K562 treated with DMSO at 1 percent for 48 hours (cell line): Measurements from ENCODE around the gene CD7. TPM values are rescaled to one million over a fixed set of nuclear protein-coding genes. Genes with fewer than 3 reads are reported as not detected.

Source experiments
- total RNA-seq: library from RNA; unstranded; fragments of 300-600 nt; gene quantifications from 2 replicates; pipeline ENCODE4 v1.2.3, GENCODE V29; 2022; ENCODE audit warnings: low replicate concordance; ENCODE audit errors: extremely low read depth

The CD7 gene
- not detected in 2 replicates for total RNA-seq

GRCh38 chr17:82317394-82318168, at the start of gene CD7:
Gene CD7 (minus strand): TSS chr17:82317608. CDS start chr17:82317495, 113 bp downstream.

GRCh38 chr17:82358465-82359350, 41.3 kb upstream of the CD7 start, which contains the start of gene TEX19:
Gene TEX19 (plus strand): TSS chr17:82359247. CDS start chr17:82362151, 2,904 bp downstream.

DNA sequence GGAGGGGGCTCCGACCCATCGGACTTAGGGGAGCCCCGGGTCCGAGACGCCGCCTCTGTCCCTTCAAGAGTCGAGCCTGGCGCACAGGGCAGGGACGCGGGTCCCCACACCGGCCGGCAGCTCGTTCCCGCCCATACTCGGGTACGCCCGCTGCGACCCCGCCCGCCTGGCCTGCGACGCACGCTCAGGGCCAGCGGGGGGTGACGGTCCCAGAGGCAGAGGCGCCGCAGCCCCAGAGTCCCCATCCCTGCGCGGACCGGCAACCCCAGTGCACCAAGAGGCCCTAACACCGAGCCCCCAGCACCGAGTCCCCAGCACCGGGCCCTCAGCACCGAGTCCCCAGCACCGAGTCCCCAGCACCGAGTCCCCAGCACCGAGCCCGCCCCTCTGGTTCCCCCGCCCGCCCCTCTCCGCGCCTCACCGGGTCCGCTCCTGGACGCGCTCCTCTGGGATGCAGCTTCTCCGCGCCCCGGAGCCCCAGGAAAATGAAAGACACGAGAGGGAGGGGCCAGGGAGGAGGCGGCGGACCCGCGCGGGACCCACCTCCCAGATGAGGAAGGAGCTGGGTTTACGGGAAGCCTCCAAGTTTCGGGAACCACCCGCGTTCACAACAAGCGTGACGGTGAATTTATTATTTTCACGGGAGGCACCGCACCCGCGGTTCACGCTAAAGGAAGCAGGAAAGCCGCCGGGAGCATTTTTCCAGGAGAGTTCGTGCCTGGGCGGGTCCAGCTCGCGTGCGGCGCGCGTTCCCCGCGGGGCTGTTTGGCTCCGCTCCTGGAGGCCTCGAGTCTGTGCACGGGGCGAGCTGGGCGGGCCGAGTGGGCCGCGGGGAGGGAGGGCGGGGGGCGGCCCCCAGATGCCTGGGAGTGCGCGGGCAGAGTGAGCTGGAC, 16.1 kb upstream of the CD7 start, which contains the start of gene SECTM1:
SECTM1 (minus strand) TSS at position 488 of the 893 bp plus-strand sequence. CDS start 6,526 bp downstream, outside the sequence.

GRCh38 chr17:82273327-82274133, 43.9 kb downstream of the CD7 start, which contains the start of gene CSNK1D:
Gene CSNK1D (minus strand): TSS chr17:82273700. CDS start chr17:82273381, 319 bp downstream.

Other genes starting within 250 kb of the CD7 start
- gene FASN, start 219.4 kb downstream of the CD7 start, total RNA-seq, result 80.4 TPM in 1 of 2 replicates, not detected in the other
- not detected in 2 replicates for gene CCDC57, start 104.8 kb downstream of the CD7 start, total RNA-seq
- not detected in 2 replicates for gene SLC16A3, start 88.6 kb downstream of the CD7 start, total RNA-seq
- 111 TPM in 1 of 2 replicates, not detected in the other for gene CSNK1D, start 43.9 kb downstream of the CD7 start, total RNA-seq
- gene SECTM1, start 16.2 kb upstream of the CD7 start, total RNA-seq, result not detected in 2 replicates
- not detected in 2 replicates for gene TEX19, start 41.6 kb upstream of the CD7 start, total RNA-seq
- not detected in 2 replicates for gene UTS2R, start 54.2 kb upstream of the CD7 start, total RNA-seq
- gene HEXD, start 100.7 kb upstream of the CD7 start, total RNA-seq, result not detected in 2 replicates
- not detected in 2 replicates for gene OGFOD3, start 101.0 kb upstream of the CD7 start, total RNA-seq
- 472 TPM in 1 of 2 replicates, not detected in the other for gene CYBC1, start 133.1 kb upstream of the CD7 start, total RNA-seq
- 1,021 TPM in 1 of 2 replicates, not detected in the other for gene NARF, start 141.1 kb upstream of the CD7 start, total RNA-seq
- not detected in 2 replicates for gene FOXK2, start 202.1 kb upstream of the CD7 start, total RNA-seq